ENCODE data around the gene MROH2A. TPM values are rescaled to one million over a fixed set of nuclear protein-coding genes. Genes with fewer than 3 reads are reported as not detected.

Gene MROH2A
- total and polyA plus RNA-seq, 4 donors, result 0.08 to 0.28 (median 0.09) TPM; not detected in 1

DNA sequence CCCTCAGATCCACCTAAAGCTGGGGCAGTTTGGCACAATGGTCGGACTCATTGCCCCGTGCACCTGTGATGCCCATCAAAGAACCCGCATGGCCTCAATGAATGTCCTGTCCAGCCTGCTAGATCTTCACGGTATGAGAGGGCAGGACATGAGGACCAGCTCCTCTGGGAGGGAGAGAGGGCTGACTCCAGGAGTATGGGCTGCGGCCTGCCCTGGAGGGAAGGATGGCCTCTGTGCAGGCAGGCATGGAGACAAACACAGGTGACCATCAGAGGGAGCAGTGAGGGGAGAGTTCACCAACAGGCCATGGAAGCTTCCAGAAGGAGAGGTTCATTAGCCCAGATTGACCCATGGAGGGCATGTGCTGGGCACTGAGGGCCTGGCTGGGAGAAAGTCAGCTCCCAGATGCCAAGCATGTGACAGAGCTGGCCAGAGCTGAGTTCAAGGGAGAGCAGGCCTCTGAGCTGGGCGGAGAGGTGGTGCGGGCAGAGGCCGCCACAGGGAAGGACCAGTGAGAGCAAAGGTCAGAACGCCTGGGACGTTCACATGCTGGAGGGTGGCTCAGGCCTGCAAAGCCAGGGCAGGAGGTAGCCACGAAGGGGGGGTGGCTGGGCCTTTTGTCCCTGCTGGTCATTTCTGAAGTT is 40.0 kb downstream of the MROH2A start:
- no peaks in the 10 kb centered on the region for H3K27me3 ChIP-seq (ENCODE audit: control insufficient read depth in 4 of 4, insufficient read depth in 4 of 4, low read length in 3 of 4)
- WGBS, result 58% methylated on average over 11 of the region's 11 CpGs
- no peaks in the 10 kb centered on the region for H3K36me3 ChIP-seq (ENCODE audit: control insufficient read depth in 4 of 4, insufficient read depth in 3 of 4, low read depth in 1 of 4, low read length in 3 of 4)
- TF ChIP-seq, protein P1, sequence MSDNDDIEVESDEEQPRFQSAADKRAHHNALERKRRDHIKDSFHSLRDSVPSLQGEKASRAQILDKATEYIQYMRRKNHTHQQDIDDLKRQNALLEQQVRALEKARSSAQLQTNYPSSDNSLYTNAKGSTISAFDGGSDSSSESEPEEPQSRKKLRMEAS (IDR thresholded peaks at IDR 0.05), result peak; percentile 46
- TF ChIP-seq HNF4G (IDR thresholded peaks at IDR 0.05) (peak; percentile 47), NR2F2 (IDR thresholded peaks at IDR 0.05) (no peak), RAD21 (IDR thresholded peaks at IDR 0.05) (peak in 1 of 2 donors; percentile 22), HNF4A (conservative IDR thresholded peaks at IDR 0.05) (peak; percentile 69 to 84), FOXA1 (IDR thresholded peaks at IDR 0.05) (no peak), FOXA2 (IDR thresholded peaks at IDR 0.05) (no peak), EGR1 (IDR thresholded peaks at IDR 0.05; ENCODE audit: low read depth in 2 of 2) (no peak), RXRA (IDR thresholded peaks at IDR 0.05) (peak; percentile 98 to 99), YY1 (IDR thresholded peaks at IDR 0.05) (no peak), SP1 (IDR thresholded peaks at IDR 0.05) (peak; percentile 75), TAF1 (conservative IDR thresholded peaks at IDR 0.05) (no peak), GABPA (IDR thresholded peaks at IDR 0.05 in 1 of 2, conservative IDR thresholded peaks at IDR 0.05 in 1 of 2) (no peak), JUND (IDR thresholded peaks at IDR 0.05) (no peak)
- TF ChIP-seq, protein P2, sequence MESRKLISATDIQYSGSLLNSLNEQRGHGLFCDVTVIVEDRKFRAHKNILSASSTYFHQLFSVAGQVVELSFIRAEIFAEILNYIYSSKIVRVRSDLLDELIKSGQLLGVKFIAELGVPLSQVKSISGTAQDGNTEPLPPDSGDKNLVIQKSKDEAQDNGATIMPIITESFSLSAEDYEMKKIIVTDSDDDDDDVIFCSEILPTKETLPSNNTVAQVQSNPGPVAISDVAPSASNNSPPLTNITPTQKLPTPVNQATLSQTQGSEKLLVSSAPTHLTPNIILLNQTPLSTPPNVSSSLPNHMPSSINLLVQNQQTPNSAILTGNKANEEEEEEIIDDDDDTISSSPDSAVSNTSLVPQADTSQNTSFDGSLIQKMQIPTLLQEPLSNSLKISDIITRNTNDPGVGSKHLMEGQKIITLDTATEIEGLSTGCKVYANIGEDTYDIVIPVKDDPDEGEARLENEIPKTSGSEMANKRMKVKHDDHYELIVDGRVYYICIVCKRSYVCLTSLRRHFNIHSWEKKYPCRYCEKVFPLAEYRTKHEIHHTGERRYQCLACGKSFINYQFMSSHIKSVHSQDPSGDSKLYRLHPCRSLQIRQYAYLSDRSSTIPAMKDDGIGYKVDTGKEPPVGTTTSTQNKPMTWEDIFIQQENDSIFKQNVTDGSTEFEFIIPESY (IDR thresholded peaks at IDR 0.05), result no peak
- TF ChIP-seq, protein P3, sequence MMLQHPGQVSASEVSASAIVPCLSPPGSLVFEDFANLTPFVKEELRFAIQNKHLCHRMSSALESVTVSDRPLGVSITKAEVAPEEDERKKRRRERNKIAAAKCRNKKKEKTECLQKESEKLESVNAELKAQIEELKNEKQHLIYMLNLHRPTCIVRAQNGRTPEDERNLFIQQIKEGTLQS (IDR thresholded peaks at IDR 0.05), result no peak
- TF ChIP-seq, protein P4, sequence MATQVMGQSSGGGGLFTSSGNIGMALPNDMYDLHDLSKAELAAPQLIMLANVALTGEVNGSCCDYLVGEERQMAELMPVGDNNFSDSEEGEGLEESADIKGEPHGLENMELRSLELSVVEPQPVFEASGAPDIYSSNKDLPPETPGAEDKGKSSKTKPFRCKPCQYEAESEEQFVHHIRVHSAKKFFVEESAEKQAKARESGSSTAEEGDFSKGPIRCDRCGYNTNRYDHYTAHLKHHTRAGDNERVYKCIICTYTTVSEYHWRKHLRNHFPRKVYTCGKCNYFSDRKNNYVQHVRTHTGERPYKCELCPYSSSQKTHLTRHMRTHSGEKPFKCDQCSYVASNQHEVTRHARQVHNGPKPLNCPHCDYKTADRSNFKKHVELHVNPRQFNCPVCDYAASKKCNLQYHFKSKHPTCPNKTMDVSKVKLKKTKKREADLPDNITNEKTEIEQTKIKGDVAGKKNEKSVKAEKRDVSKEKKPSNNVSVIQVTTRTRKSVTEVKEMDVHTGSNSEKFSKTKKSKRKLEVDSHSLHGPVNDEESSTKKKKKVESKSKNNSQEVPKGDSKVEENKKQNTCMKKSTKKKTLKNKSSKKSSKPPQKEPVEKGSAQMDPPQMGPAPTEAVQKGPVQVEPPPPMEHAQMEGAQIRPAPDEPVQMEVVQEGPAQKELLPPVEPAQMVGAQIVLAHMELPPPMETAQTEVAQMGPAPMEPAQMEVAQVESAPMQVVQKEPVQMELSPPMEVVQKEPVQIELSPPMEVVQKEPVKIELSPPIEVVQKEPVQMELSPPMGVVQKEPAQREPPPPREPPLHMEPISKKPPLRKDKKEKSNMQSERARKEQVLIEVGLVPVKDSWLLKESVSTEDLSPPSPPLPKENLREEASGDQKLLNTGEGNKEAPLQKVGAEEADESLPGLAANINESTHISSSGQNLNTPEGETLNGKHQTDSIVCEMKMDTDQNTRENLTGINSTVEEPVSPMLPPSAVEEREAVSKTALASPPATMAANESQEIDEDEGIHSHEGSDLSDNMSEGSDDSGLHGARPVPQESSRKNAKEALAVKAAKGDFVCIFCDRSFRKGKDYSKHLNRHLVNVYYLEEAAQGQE (IDR thresholded peaks at IDR 0.05), result no peak
- TF ChIP-seq, protein P5, sequence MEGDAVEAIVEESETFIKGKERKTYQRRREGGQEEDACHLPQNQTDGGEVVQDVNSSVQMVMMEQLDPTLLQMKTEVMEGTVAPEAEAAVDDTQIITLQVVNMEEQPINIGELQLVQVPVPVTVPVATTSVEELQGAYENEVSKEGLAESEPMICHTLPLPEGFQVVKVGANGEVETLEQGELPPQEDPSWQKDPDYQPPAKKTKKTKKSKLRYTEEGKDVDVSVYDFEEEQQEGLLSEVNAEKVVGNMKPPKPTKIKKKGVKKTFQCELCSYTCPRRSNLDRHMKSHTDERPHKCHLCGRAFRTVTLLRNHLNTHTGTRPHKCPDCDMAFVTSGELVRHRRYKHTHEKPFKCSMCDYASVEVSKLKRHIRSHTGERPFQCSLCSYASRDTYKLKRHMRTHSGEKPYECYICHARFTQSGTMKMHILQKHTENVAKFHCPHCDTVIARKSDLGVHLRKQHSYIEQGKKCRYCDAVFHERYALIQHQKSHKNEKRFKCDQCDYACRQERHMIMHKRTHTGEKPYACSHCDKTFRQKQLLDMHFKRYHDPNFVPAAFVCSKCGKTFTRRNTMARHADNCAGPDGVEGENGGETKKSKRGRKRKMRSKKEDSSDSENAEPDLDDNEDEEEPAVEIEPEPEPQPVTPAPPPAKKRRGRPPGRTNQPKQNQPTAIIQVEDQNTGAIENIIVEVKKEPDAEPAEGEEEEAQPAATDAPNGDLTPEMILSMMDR (IDR thresholded peaks at IDR 0.05; ENCODE audit: low read depth, low read length, missing input control), result no peak
- H3K27ac ChIP-seq (ENCODE audit: low read depth in 1 of 2, low read length in 2 of 2), result peak overlapping the region; percentile 31 to 56
- no peaks in the 10 kb centered on the region for H3K9me3 ChIP-seq (ENCODE audit: control insufficient read depth in 4 of 4, low read length in 3 of 4)
- no peak for DNase-seq (ENCODE audit: low spot score)
- no peak overlapping the region for H3K4me3 ChIP-seq (ENCODE audit: low read depth in 1 of 3, low read length in 3 of 3)
- H3K9ac ChIP-seq (ENCODE audit: low read depth in 1 of 2, low read length in 2 of 2), result no peak overlapping the region
- peaks cover 6 to 28% (median 16%) of the 10 kb centered on the region in 4 donors for H3K4me1 ChIP-seq (ENCODE audit: control insufficient read depth in 4 of 4, insufficient read depth in 4 of 4, low read length in 3 of 4)
